NT2/D1 (cell line): ENCODE measurements around the gene SPINK4.

Experiments
- SUZ12 ChIP-seq: IDR thresholded peaks from 2 replicates; pipeline ENCODE4 v1.6.1; 2011; ENCODE audit not compliant: insufficient read length, insufficient read depth; ENCODE audit errors: extremely low read depth
- YY1 ChIP-seq: IDR thresholded peaks from 2 replicates; pipeline ENCODE4 v1.6.1; 2011; ENCODE audit not compliant: insufficient read length, insufficient read depth

GRCh38 chr9:33293782-33294181, 53.8 kb downstream of the SPINK4 start:
- TF ChIP-seq YY1 = no peak
- no peak for TF ChIP-seq SUZ12
